Measurements from ENCODE around the gene SRGAP3. TPM values are rescaled to one million over a fixed set of nuclear protein-coding genes. Genes with fewer than 3 reads are reported as not detected.

The SRGAP3 gene
- total and polyA plus RNA-seq, 2 donors (not counting 1 experiment from before 2014, with no cell fraction given) = 1.4 to 1.5 TPM

DNA sequence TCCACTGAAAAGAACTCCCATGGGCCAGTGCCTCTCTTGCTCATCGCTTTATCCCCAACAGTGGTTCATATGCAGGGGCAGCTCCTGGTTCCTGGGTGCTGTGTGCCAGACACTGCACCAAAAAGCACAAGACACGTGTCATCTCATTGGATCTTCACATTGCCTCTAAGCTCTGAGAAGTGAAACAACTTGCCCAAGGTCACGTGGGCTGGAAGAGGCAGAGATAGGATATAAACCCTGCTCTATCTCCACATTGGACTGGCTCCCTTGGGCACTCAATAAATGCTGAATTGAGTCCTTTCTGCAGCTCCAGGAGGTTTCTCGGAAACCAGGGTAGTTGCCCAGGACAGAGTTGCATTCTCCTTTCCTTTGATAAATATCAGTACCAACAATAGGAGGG is 88.1 kb downstream of the SRGAP3 start:
- no peak overlapping the region for H3K4me2 ChIP-seq (replicated peaks; ENCODE audit: low read depth, low read length, poor library complexity, severe bottlenecking)

DNA sequence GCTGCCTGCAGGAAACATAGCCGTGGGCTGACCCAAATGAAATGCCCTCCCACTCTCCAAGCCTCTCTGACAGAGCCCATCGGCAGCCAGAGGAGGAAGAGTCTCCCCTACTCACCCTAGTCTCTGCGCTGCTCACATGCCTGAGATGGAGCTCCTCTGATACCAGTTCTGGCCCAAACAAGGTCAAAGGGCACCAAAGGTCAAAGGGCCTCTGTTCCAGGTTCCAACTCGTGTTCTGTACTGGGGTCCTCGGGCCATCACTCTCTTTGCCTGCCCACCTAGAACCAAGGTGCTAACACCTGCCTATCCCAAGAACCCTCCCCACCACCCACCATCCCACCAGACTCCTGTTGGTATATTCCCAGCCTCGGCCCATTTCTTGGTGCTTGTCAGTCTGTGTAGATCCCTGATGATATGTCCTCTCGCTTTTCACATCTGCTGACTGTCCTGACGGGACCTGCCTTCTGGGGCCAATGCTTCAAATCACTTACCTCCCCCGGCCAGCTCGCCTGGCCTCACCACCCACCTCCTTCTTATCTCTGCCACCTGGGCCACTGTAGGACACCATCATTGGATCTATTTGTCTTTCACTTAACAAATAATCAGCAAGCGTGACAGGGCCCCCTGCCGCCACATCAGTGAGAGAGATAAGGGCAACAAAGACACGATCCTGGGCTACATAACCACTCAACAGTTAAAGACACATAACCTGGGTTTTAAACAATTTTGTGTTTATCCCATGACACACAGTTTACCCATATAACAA is 90.4 kb downstream of the SRGAP3 start:
- no peak overlapping the region for H3K9ac ChIP-seq (ENCODE audit: low read length)
- Mint-ChIP-seq H3K4me3 (no peak overlapping the region), H3K9me3 (ENCODE audit: insufficient read depth) (no peaks in the 10 kb centered on the region), H3K4me1 (no peaks in the 10 kb centered on the region), H3K27me3 (no peaks in the 10 kb centered on the region), H3K27ac (no peak overlapping the region)
- ATAC-seq (ENCODE audit: low read depth) = no peak
- 97% methylated on average over 12 of the region's 13 CpGs for WGBS (ENCODE audit: insufficient coverage)
- no peak overlapping the region for H3K4me3 ChIP-seq (ENCODE audit: control extremely low read depth in 1 of 5, extremely low read depth in 1 of 5, insufficient read depth in 1 of 5, low read depth in 2 of 5, low read length in 4 of 5)
- H3K36me3 ChIP-seq (replicated peaks in 1 of 2; ENCODE audit: control extremely low read depth in 1 of 2, control insufficient read depth in 1 of 2, extremely low read depth in 1 of 2, insufficient read depth in 2 of 2, low read length in 1 of 2) = no peaks in the 10 kb centered on the region
- intact Hi-C loops (cut with micrococcal nuclease) = no loop called here
- no peaks in the 10 kb centered on the region for H3K27me3 ChIP-seq (replicated peaks in 1 of 4; ENCODE audit: control extremely low read depth in 1 of 4, control insufficient read depth in 3 of 4, insufficient read depth in 4 of 4, low read length in 3 of 4)
- H3K79me2 ChIP-seq (ENCODE audit: control insufficient read depth, insufficient read depth, low read length) = no peaks in the 10 kb centered on the region
- no peak for DNase-seq
- H2AFZ ChIP-seq (ENCODE audit: insufficient read depth, low read depth, low read length, poor library complexity, severe bottlenecking) = no peak overlapping the region
- H3K27ac ChIP-seq (ENCODE audit: low read length in 2 of 2) = no peak overlapping the region
- H3K4me1 ChIP-seq (ENCODE audit: control insufficient read depth in 2 of 2, insufficient read depth in 2 of 2, low read length in 2 of 2) = no peaks in the 10 kb centered on the region
- ChIA-PET POLR2A (no interaction called here), CTCF (no interaction called here)
- no peaks in the 10 kb centered on the region for H3K9me3 ChIP-seq (ENCODE audit: control extremely low read depth in 1 of 3, control insufficient read depth in 2 of 3, insufficient read depth in 1 of 3, low read length in 2 of 3)
- no peaks in the 10 kb centered on the region for H4K20me1 ChIP-seq (ENCODE audit: control insufficient read depth, insufficient read depth, low read length, poor library complexity, severe bottlenecking)
- H3K4me2 ChIP-seq (replicated peaks; ENCODE audit: low read depth, low read length, poor library complexity, severe bottlenecking) = no peak overlapping the region
- no peak for TF ChIP-seq EZH2 (IDR thresholded peaks at IDR 0.05; ENCODE audit: borderline replicate concordance, insufficient read depth, low read depth, low read length, poor library complexity, severe bottlenecking)
- TF ChIP-seq, protein P1, sequence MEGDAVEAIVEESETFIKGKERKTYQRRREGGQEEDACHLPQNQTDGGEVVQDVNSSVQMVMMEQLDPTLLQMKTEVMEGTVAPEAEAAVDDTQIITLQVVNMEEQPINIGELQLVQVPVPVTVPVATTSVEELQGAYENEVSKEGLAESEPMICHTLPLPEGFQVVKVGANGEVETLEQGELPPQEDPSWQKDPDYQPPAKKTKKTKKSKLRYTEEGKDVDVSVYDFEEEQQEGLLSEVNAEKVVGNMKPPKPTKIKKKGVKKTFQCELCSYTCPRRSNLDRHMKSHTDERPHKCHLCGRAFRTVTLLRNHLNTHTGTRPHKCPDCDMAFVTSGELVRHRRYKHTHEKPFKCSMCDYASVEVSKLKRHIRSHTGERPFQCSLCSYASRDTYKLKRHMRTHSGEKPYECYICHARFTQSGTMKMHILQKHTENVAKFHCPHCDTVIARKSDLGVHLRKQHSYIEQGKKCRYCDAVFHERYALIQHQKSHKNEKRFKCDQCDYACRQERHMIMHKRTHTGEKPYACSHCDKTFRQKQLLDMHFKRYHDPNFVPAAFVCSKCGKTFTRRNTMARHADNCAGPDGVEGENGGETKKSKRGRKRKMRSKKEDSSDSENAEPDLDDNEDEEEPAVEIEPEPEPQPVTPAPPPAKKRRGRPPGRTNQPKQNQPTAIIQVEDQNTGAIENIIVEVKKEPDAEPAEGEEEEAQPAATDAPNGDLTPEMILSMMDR (IDR thresholded peaks at IDR 0.05) = no peak

More for the DNA sequence above, 88.1 kb downstream of the SRGAP3 start:
- H3K4me3 ChIP-seq (ENCODE audit: control extremely low read depth in 1 of 5, extremely low read depth in 1 of 5, insufficient read depth in 1 of 5, low read depth in 2 of 5, low read length in 4 of 5) = no peak overlapping the region
- no peaks in the 10 kb centered on the region for H3K9me3 ChIP-seq (ENCODE audit: control extremely low read depth in 1 of 3, control insufficient read depth in 2 of 3, insufficient read depth in 1 of 3, low read length in 2 of 3)
- no peaks in the 10 kb centered on the region for H3K79me2 ChIP-seq (ENCODE audit: control insufficient read depth, insufficient read depth, low read length)
- no peak for ATAC-seq (ENCODE audit: low read depth)
- no peaks in the 10 kb centered on the region for H3K9me3 Mint-ChIP-seq (ENCODE audit: insufficient read depth)
- no peaks in the 10 kb centered on the region for H3K27me3 ChIP-seq (replicated peaks in 1 of 4; ENCODE audit: control extremely low read depth in 1 of 4, control insufficient read depth in 3 of 4, insufficient read depth in 4 of 4, low read length in 3 of 4)
- no peaks in the 10 kb centered on the region for H3K36me3 ChIP-seq (replicated peaks in 1 of 2; ENCODE audit: control extremely low read depth in 1 of 2, control insufficient read depth in 1 of 2, extremely low read depth in 1 of 2, insufficient read depth in 2 of 2, low read length in 1 of 2)
- no peak overlapping the region for H3K27ac ChIP-seq (ENCODE audit: low read length in 2 of 2)
- CTCF ChIA-PET = no interaction called here
- no peak overlapping the region for H3K9ac ChIP-seq (ENCODE audit: low read length)
- H3K4me1 ChIP-seq (ENCODE audit: control insufficient read depth in 2 of 2, insufficient read depth in 2 of 2, low read length in 2 of 2) = no peaks in the 10 kb centered on the region
- H3K27me3 Mint-ChIP-seq = no peaks in the 10 kb centered on the region
- TF ChIP-seq, protein P1 (IDR thresholded peaks at IDR 0.05) = no peak
- TF ChIP-seq EZH2 (IDR thresholded peaks at IDR 0.05; ENCODE audit: borderline replicate concordance, insufficient read depth, low read depth, low read length, poor library complexity, severe bottlenecking) = no peak
- no peaks in the 10 kb centered on the region for H4K20me1 ChIP-seq (ENCODE audit: control insufficient read depth, insufficient read depth, low read length, poor library complexity, severe bottlenecking)
- POLR2A ChIA-PET = no interaction called here
- H3K4me1 Mint-ChIP-seq = no peaks in the 10 kb centered on the region
- H2AFZ ChIP-seq (ENCODE audit: insufficient read depth, low read depth, low read length, poor library complexity, severe bottlenecking) = no peak overlapping the region
- DNase-seq = no peak
- intact Hi-C loops (cut with micrococcal nuclease) = no loop called here
- H3K27ac Mint-ChIP-seq = no peak overlapping the region
- H3K4me3 Mint-ChIP-seq = no peak overlapping the region
- WGBS (ENCODE audit: insufficient coverage) = 85% methylated on average over 3 of the region's 4 CpGs

All from B cell (primary cell).